Neural progenitor cell (in vitro differentiated cells): Measurements from ENCODE around the gene PFKM. TPM values are rescaled to one million over a fixed set of nuclear protein-coding genes. Genes with fewer than 3 reads are reported as not detected.

Experiments used
- DNase-seq: peaks from one replicate; pipeline ENCODE4 v3.0.0-alpha.2; 2016; ENCODE audit warnings: low spot score
- H2AFZ ChIP-seq: fragments of 200-600 bp; sonication (generic); replicated peaks from 2 replicates; pipeline ENCODE4 v1.6.1; 2016; ENCODE audit warnings: antibody characterized with exemption
- H3F3A ChIP-seq: fragments of 200-600 bp; sonication (generic); 2 replicates; pipeline ENCODE4 v1.6.1; 2016; ENCODE audit warnings: antibody characterized with exemption, low read depth
- H3K27ac ChIP-seq: fragments of 200-600 bp; sonication (generic); 2 replicates; pipeline ENCODE4 v1.5.1; 2016; ENCODE audit warnings: mild to moderate bottlenecking
- H3K27me3 ChIP-seq: fragments of 200-600 bp; sonication (generic); 2 replicates; pipeline ENCODE4 v1.6.1; 2016; ENCODE audit warnings: mild to moderate bottlenecking, moderate library complexity
- H3K36me3 ChIP-seq: fragments of 200-600 bp; sonication (generic); 2 replicates; pipeline ENCODE4 v1.5.1; 2016
- H3K4me1 ChIP-seq: fragments of 200-600 bp; sonication (generic); 2 replicates; pipeline ENCODE4 v1.6.1; 2016; ENCODE audit warnings: mixed run types
- H3K4me2 ChIP-seq: fragments of 200-600 bp; sonication (generic); 2 replicates; pipeline ENCODE4 v1.6.1; 2016
- H3K4me3 ChIP-seq: fragments of 200-600 bp; sonication (generic); 2 replicates; pipeline ENCODE4 v1.5.1; 2016
- H3K79me2 ChIP-seq: fragments of 200-600 bp; sonication (generic); 2 replicates; pipeline ENCODE4 v1.6.1; 2016; ENCODE audit warnings: low read depth
- H3K9ac ChIP-seq: fragments of 200-600 bp; sonication (generic); 2 replicates; pipeline ENCODE4 v1.6.1; 2016
- H3K9me3 ChIP-seq: fragments of 200-600 bp; sonication (generic); 2 replicates; pipeline ENCODE4 v1.5.1; 2016; ENCODE audit warnings: low read depth
- H4K20me1 ChIP-seq: fragments of 200-600 bp; sonication (generic); 2 replicates; pipeline ENCODE4 v1.6.1; 2016; ENCODE audit warnings: low read depth
- H3K27ac Mint-ChIP-seq: 3 replicates; pipeline ENCODE4 v1.8.0; 2021; ENCODE audit warnings: mixed read lengths
- H3K27me3 Mint-ChIP-seq: 2 replicates; pipeline ENCODE4 v1.8.0; 2022; ENCODE audit warnings: low read depth, mild to moderate bottlenecking, inconsistent platforms, moderate library complexity, mixed read lengths; ENCODE audit not compliant: insufficient read depth
- H3K36me3 Mint-ChIP-seq: 3 replicates; pipeline ENCODE4 v1.8.0; 2021; ENCODE audit warnings: mixed read lengths
- H3K4me1 Mint-ChIP-seq: 3 replicates; pipeline ENCODE4 v1.8.0; 2021; ENCODE audit warnings: mixed read lengths
- H3K4me3 Mint-ChIP-seq: 3 replicates; pipeline ENCODE4 v1.8.0; 2021; ENCODE audit warnings: mild to moderate bottlenecking, moderate library complexity, mixed read lengths
- H3K9me3 Mint-ChIP-seq: 3 replicates; pipeline ENCODE4 v1.8.0; 2020; ENCODE audit warnings: mixed read lengths
- CTCF ChIP-seq: fragments of 200-600 bp; sonication (generic); IDR thresholded peaks from 2 replicates; pipeline ENCODE4 v1.5.1; 2017; ENCODE audit warnings: antibody characterized with exemption, mild to moderate bottlenecking
- EZH2 ChIP-seq: fragments of 200-600 bp; sonication (generic); IDR thresholded peaks from 2 replicates; pipeline ENCODE4 v1.6.1; 2017; ENCODE audit warnings: antibody characterized with exemption, mild to moderate bottlenecking, moderate library complexity
- EZH2phosphoT487 ChIP-seq: fragments of 200-600 bp; sonication (generic); IDR thresholded peaks from 2 replicates; pipeline ENCODE4 v1.6.1; 2017; ENCODE audit warnings: antibody characterized with exemption
- total RNA-seq: library from RNA; depleted of rRNA; stranded (reverse); fragments of >200 nt; gene quantifications from 2 replicates; pipeline ENCODE4 v1.2.3, GENCODE V29; 2015; ENCODE audit warnings: low replicate concordance

PFKM gene
- total RNA-seq, 1 donor from 2014 or later, result 128 TPM

GRCh38 chr12:48187916-48188695, 68.9 kb downstream of the PFKM start:
- Histone ChIP-seq H3K4me2 (no peak overlapping the region), H3K4me3 (no peak overlapping the region), H3K79me2 (no peaks in the 10 kb centered on the region), H3K27me3 (peaks cover 73% of the 10 kb centered on the region), H3K4me1 (peaks cover 18% of the 10 kb centered on the region), H2AFZ (no peak overlapping the region), H3K9ac (no peak overlapping the region), H3K27ac (no peak overlapping the region), H3K9me3 (no peaks in the 10 kb centered on the region), H3K36me3 (no peaks in the 10 kb centered on the region), H3F3A (peaks cover 23% of the 10 kb centered on the region), H4K20me1 (no peaks in the 10 kb centered on the region)
- TF ChIP-seq CTCF (no peak), EZH2phosphoT487 (no peak), EZH2 (no peak)
- H3K36me3 Mint-ChIP-seq, result no peaks in the 10 kb centered on the region
- H3K27ac Mint-ChIP-seq, result no peak overlapping the region
- H3K9me3 Mint-ChIP-seq, result no peaks in the 10 kb centered on the region
- H3K4me1 Mint-ChIP-seq, result peaks cover 21% of the 10 kb centered on the region
- H3K27me3 Mint-ChIP-seq, result peaks cover 10% of the 10 kb centered on the region
- DNase-seq, result no peak
- H3K4me3 Mint-ChIP-seq, result no peak overlapping the region

GRCh38 chr12:48189331-48190125, 70.4 kb downstream of the PFKM start:
- peaks cover 13% of the 10 kb centered on the region for H3K4me1 ChIP-seq
- H3K27ac Mint-ChIP-seq, result no peak overlapping the region
- no peaks in the 10 kb centered on the region for H3K79me2 ChIP-seq
- H3K36me3 ChIP-seq, result no peaks in the 10 kb centered on the region
- no peak overlapping the region for H3K4me2 ChIP-seq
- peaks cover 19% of the 10 kb centered on the region for H3F3A ChIP-seq
- no peaks in the 10 kb centered on the region for H4K20me1 ChIP-seq
- TF ChIP-seq EZH2, result no peak
- TF ChIP-seq CTCF, result peak; percentile 90
- no peak overlapping the region for H3K9ac ChIP-seq
- H3K9me3 ChIP-seq, result no peaks in the 10 kb centered on the region
- peaks cover 75% of the 10 kb centered on the region for H3K27me3 ChIP-seq
- no peak overlapping the region for H3K27ac ChIP-seq
- no peaks in the 10 kb centered on the region for H3K36me3 Mint-ChIP-seq
- H3K4me3 Mint-ChIP-seq, result no peak overlapping the region
- DNase-seq, result peak; percentile 69
- H3K27me3 Mint-ChIP-seq, result peaks cover 10% of the 10 kb centered on the region
- H2AFZ ChIP-seq, result no peak overlapping the region
- H3K4me1 Mint-ChIP-seq, result peaks cover 26% of the 10 kb centered on the region
- no peaks in the 10 kb centered on the region for H3K9me3 Mint-ChIP-seq
- no peak overlapping the region for H3K4me3 ChIP-seq

GRCh38 chr12:48191096-48191495, 71.9 kb downstream of the PFKM start:
- Histone ChIP-seq H3K27me3 (peaks cover 75% of the 10 kb centered on the region), H2AFZ (no peak overlapping the region), H3K36me3 (no peaks in the 10 kb centered on the region), H3K27ac (no peak overlapping the region), H3K79me2 (no peaks in the 10 kb centered on the region), H4K20me1 (no peaks in the 10 kb centered on the region), H3F3A (peaks cover 6% of the 10 kb centered on the region), H3K4me1 (no peaks in the 10 kb centered on the region), H3K4me3 (no peak overlapping the region), H3K9ac (no peak overlapping the region), H3K4me2 (no peak overlapping the region), H3K9me3 (no peaks in the 10 kb centered on the region)
- peaks cover 5% of the 10 kb centered on the region for H3K27me3 Mint-ChIP-seq
- H3K4me1 Mint-ChIP-seq, result peaks cover 18% of the 10 kb centered on the region
- no peaks in the 10 kb centered on the region for H3K9me3 Mint-ChIP-seq
- H3K4me3 Mint-ChIP-seq, result no peak overlapping the region
- H3K36me3 Mint-ChIP-seq, result no peaks in the 10 kb centered on the region
- no peak for TF ChIP-seq CTCF
- no peak for TF ChIP-seq EZH2
- TF ChIP-seq EZH2phosphoT487, result no peak
- DNase-seq, result no peak
- no peak overlapping the region for H3K27ac Mint-ChIP-seq
